Ovary (tissue), 9 donors: ENCODE measurements around the gene ITGA6. TPM values are rescaled to one million over a fixed set of nuclear protein-coding genes. Genes with fewer than 3 reads are reported as not detected.

Source experiments
- DNase-seq, 5 donors: peaks; one replicate each; pipeline ENCODE4 v3.0.0-alpha.2; 2019 to 2020
- H3K27ac ChIP-seq, 2 donors: fragments of 200-600 bp; one replicate each; pipeline versions ENCODE4 v1.5.1 to v1.8.0; 2019 to 2022
- H3K27me3 ChIP-seq: fragments of 200-600 bp; one replicate; pipeline ENCODE4 v1.8.0; 2022
- H3K36me3 ChIP-seq: fragments of 200-600 bp; sonication (generic); one replicate; pipeline ENCODE4 v1.5.1; 2019
- H3K4me1 ChIP-seq: one replicate; pipeline ENCODE4 v1.8.1; 2013; ENCODE audit warnings: mild to moderate bottlenecking, moderate library complexity; ENCODE audit not compliant: insufficient read depth
- H3K4me3 ChIP-seq: fragments of 200-600 bp; sonication (generic); one replicate; pipeline ENCODE4 v1.5.1; 2017
- H3K9me3 ChIP-seq, 2 donors: fragments of 200-600 bp in 1 of 2; sonication (generic) in 1 of 2; one replicate each; pipeline versions ENCODE4 v1.5.1 to v1.8.1; 2013 to 2019; ENCODE audit warnings: mild to moderate bottlenecking in 1 of 2, moderate library complexity in 1 of 2
- EP300 ChIP-seq: sonication (generic); formaldehyde crosslinking; IDR thresholded peaks from one replicate; pipeline ENCODE4 v1.6.1; 2017; ENCODE audit warnings: antibody characterized with exemption
- POLR2A ChIP-seq: fragments of 450-650 bp; IDR thresholded peaks from one replicate; pipeline ENCODE4 v1.6.1; 2017; ENCODE audit warnings: antibody characterized with exemption, mild to moderate bottlenecking, moderate library complexity
- WGBS, 3 donors: extraction: QIAGEN DNeasy Blood & Tissue Kit in 1 of 3; methylation state at CpG; one replicate each; pipeline versions ENCODE4 v1.1.5 to v1.1.7; 2013 to 2017; 5-methylcytosine and 5-hydroxymethylcytosine counted together
- intact Hi-C, 4 donors: fragments of 100-400 bp; cut with DNase I; formaldehyde crosslinking; loops; one replicate each; pipeline versions ENCODE4 v1.11.0 to v1.15.1; 2022 to 2023
- polyA plus RNA-seq, 2 donors: library from polyadenylated mRNA; stranded (reverse); fragments of 200-250 nt in 1 of 2; fragments of 350-450 nt in 1 of 2; fragmentation: Illumina TruSeq in 1 of 2; extraction: RNeasy Lipid Tissue Mini Kit (QIAGEN cat#74804) in 1 of 2; gene quantifications; one replicate each; pipeline ENCODE4 v1.2.3, GENCODE V29; 2013 to 2014
- total RNA-seq, 7 donors: library from RNA; depleted of rRNA in 2 of 7; stranded (reverse); fragments of >200 nt in 2 of 7; fragmentation: NEBNext Ultra II Directional in 3 of 7; extraction: Animal tissue kit (Norgen Biotek cat#: 25700) in 3 of 7; gene quantifications; one replicate each; pipeline versions ENCODE4 v1.1.0 to v1.2.4, GENCODE V29; 2016 to 2023
- TF ChIP-seq, protein P1 (sequence below), 3 donors: fragments of 450-650 bp in 2 of 3; fragments of 200-600 bp in 1 of 3; IDR thresholded peaks; one replicate each; pipeline versions ENCODE4 v1.5.1 to v1.8.0; 2016 to 2022; ENCODE audit warnings: antibody characterized with exemption in 3 of 3, mild to moderate bottlenecking in 1 of 3
- donor health status: DM: no; HTN: no; CAD: no; lungs with moderate emphysema.
- donor health status: DM: no; HTN: no; CAD: no.
- donor health status: Bipolar disorder and iron deficiency.
- donor health status: DM: yes; HTN: yes; CAD: no.
- donor health status: DM: no; HTN: no; CAD: no.
- donor health status: DM: yes; HTN: yes; CAD: no.

Gene ITGA6
- total and polyA plus RNA-seq, 9 donors = 8.4 to 51.6 (median 19.0) TPM

DNA sequence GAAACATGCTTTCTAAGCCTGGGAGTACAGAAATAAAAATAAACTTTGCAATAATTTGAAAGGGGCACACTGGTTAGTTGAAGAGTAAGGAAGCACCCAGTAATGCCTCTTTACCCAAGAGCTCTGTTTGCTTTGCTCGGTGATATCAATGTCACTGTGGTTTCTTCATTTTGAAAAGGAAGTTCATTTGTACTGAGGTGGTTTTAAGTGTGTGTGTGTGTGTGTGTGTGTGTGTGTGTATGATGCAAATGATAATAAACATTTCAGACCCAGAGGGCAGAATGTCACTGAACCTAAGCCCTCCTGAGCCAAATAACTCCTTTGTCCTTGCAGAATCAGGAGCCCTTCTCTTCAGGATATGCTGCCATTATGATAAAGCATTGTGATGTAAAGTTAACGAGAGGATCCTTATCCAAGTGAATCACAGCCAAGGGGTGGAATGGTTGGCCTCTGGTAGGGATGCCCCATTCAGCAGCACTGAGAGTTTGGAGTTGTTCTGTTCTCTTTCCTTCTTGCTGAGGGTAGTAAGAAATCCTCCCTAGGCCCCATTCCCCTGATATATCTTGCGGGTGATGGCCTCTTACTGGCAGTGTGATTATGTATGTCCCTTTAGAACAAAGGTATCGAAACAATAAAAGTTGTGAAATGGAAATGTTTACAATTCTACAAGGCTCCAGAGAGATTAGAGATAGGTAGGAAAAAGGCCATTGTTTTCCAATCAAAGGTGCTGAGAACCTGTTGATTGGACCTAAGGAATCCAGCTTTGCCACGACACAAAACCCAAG lies 7.6 kb downstream of the ITGA6 start:
- no peaks in the 10 kb centered on the region for H3K4me1 ChIP-seq
- H3K36me3 ChIP-seq = no peaks in the 10 kb centered on the region
- WGBS, 3 donors = 88 to 93% (median 89%) methylated on average over 5 of the region's 5 CpGs
- H3K9me3 ChIP-seq = no peaks in the 10 kb centered on the region
- H3K27me3 ChIP-seq = no peaks in the 10 kb centered on the region
- no peak overlapping the region for H3K4me3 ChIP-seq
- intact Hi-C loops = no loop called here
- no peak overlapping the region for H3K27ac ChIP-seq
- no peak for DNase-seq
- no peak for TF ChIP-seq POLR2A
- TF ChIP-seq, protein P1, sequence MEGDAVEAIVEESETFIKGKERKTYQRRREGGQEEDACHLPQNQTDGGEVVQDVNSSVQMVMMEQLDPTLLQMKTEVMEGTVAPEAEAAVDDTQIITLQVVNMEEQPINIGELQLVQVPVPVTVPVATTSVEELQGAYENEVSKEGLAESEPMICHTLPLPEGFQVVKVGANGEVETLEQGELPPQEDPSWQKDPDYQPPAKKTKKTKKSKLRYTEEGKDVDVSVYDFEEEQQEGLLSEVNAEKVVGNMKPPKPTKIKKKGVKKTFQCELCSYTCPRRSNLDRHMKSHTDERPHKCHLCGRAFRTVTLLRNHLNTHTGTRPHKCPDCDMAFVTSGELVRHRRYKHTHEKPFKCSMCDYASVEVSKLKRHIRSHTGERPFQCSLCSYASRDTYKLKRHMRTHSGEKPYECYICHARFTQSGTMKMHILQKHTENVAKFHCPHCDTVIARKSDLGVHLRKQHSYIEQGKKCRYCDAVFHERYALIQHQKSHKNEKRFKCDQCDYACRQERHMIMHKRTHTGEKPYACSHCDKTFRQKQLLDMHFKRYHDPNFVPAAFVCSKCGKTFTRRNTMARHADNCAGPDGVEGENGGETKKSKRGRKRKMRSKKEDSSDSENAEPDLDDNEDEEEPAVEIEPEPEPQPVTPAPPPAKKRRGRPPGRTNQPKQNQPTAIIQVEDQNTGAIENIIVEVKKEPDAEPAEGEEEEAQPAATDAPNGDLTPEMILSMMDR (IDR thresholded peaks at IDR 0.05) = no peak
- TF ChIP-seq EP300 = no peak

DNA sequence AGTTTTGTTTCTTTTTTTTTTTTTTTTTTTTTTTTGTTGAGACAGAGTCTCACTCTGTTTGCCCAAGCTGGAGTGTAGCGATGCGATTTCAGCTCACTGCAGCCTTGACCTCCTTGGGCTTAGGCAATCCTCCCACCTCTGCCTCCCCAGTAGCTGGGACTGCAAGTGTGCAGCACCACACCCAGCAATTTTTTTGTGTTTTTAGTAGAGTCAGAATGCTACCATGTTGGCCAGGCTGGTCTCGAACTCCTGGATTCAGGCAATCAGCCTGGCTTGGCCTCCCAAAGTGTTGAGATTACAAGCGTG lies 8.2 kb downstream of the ITGA6 start:
- no peak overlapping the region for H3K4me3 ChIP-seq
- no peaks in the 10 kb centered on the region for H3K36me3 ChIP-seq
- H3K27me3 ChIP-seq = no peaks in the 10 kb centered on the region
- no peaks in the 10 kb centered on the region for H3K9me3 ChIP-seq
- no peaks in the 10 kb centered on the region for H3K4me1 ChIP-seq
- WGBS, 3 donors = 84 to 95% (median 87%) methylated on average over 4 of the region's 4 CpGs
- intact Hi-C loops = no loop called here
- DNase-seq = no peak
- TF ChIP-seq, protein P1 (IDR thresholded peaks at IDR 0.05) = no peak
- no peak for TF ChIP-seq POLR2A
- no peak for TF ChIP-seq EP300
- H3K27ac ChIP-seq = no peak overlapping the region

DNA sequence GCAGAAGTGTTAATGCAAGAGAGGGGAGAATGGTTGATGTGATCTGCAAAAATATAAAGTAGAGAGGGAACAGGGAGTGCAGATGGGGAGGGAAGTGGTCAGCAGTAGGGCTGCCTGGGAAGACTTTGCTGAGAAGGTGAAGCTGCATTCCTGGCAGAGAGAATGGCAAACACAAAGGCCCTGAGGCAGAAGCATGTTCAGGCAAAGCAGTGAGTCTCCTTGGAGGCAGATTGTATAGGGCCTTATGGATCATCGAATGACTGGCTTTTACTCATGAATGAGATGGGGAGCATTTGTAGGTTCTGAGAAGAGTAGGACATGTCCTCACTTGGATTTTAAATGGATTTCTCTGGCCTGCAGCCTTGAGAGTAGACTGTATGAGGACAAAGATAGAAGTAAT lies 9.5 kb downstream of the ITGA6 start:
- no peak for TF ChIP-seq POLR2A
- TF ChIP-seq EP300 = no peak
- TF ChIP-seq, protein P1 (IDR thresholded peaks at IDR 0.05) = no peak
- Histone ChIP-seq H3K4me3 (no peak overlapping the region), H3K9me3 (no peaks in the 10 kb centered on the region), H3K36me3 (no peaks in the 10 kb centered on the region), H3K27me3 (no peaks in the 10 kb centered on the region), H3K4me1 (no peaks in the 10 kb centered on the region), H3K27ac (no peak overlapping the region)
- WGBS, 3 donors = 97 to 100% (median 98%) methylated on average over 1 of the region's 1 CpG
- intact Hi-C loops = no loop called here
- no peak for DNase-seq

DNA sequence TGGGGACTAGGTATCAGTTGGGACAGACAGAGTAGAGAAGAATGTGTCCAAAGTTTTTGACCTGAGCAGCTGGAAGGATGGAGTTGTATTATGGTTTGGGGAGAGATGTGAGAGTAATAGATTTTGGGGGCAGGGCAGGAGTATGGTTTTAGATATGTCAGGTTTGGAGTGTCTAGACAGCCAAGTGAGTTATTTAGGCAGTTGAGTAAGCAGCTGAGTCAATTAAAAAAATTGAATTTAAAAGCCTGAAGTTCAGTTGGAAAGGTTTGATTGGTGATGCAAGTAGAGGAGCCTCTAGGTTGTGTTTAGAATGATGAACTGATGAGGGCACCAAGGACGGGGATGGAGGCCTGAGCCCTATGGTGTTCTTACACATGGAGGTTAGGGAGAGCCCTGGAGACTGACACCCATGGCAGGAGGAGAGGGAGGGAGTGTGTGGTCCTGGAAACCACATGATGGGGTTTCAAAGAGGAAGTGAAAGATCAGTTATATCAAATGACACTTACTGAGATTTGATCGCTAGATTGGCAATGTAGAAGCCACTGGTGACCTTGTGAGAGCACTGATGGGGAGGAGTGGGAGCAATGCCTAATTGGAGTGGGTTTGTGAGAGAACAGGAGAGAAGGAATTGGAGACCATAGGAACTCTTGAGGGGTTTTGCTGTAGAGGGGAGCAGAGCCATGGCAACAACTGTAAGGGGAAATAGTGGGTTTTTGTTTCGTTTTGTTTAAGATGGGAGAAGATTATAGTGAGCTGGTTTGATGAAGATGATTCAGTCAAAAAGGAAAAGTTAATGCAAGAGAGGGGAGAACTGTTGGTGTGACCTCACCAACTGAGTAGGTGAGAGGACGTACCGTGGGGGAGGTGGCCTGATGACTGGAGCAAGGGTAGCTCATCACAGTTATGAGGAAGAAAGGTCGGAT lies 10.3 kb downstream of the ITGA6 start:
- Histone ChIP-seq H3K4me1 (no peaks in the 10 kb centered on the region), H3K4me3 (no peak overlapping the region)

More for the DNA sequence above, 10.3 kb downstream of the ITGA6 start:
- Histone ChIP-seq H3K27me3 (no peaks in the 10 kb centered on the region), H3K9me3 (no peaks in the 10 kb centered on the region), H3K27ac (no peak overlapping the region), H3K36me3 (no peaks in the 10 kb centered on the region)
- no peak for DNase-seq
- 81 to 86% (median 83%) methylated on average over 6 of the region's 6 CpGs for WGBS, 3 donors
- intact Hi-C loops = no loop called here
- TF ChIP-seq, protein P1 (IDR thresholded peaks at IDR 0.05) = no peak
- TF ChIP-seq POLR2A (no peak), EP300 (no peak)
